ACC112 (cell line): ENCODE data around the gene PYURF.

Experiments
- H2AFZ ChIP-seq: fragments of 200-600 bp; sonication (generic); one replicate; pipeline ENCODE4 v1.6.0; 2017; ENCODE audit warnings: antibody characterized with exemption, low read length; ENCODE audit not compliant: unreplicated experiment
- H3K27ac ChIP-seq: fragments of 200-600 bp; sonication (generic); 2 replicates; pipeline ENCODE4 v1.5.1; 2014; ENCODE audit warnings: low read depth, mild to moderate bottlenecking, antibody characterized with exemption, low read length, moderate library complexity
- H3K27me3 ChIP-seq: fragments of 200-600 bp; sonication (generic); 2 replicates; pipeline ENCODE4 v1.6.1; 2014; ENCODE audit warnings: mild to moderate bottlenecking, antibody characterized with exemption, low read length, moderate library complexity, mixed read lengths; ENCODE audit not compliant: insufficient read depth
- H3K36me3 ChIP-seq: fragments of 200-600 bp; sonication (generic); 2 replicates; pipeline ENCODE4 v1.6.1; 2016; ENCODE audit warnings: mild to moderate bottlenecking, antibody characterized with exemption, low read length, moderate library complexity, mixed read lengths; ENCODE audit not compliant: insufficient read depth
- H3K4me1 ChIP-seq: fragments of 200-600 bp; sonication (generic); one replicate; pipeline ENCODE4 v1.6.1; 2016; ENCODE audit warnings: low read length, mixed read lengths; ENCODE audit not compliant: insufficient read depth, unreplicated experiment, control insufficient read depth
- H3K4me3 ChIP-seq: fragments of 200-600 bp; sonication (generic); 2 replicates; pipeline ENCODE4 v1.5.1; 2014; ENCODE audit warnings: mild to moderate bottlenecking, low read depth, low read length
- H3K79me2 ChIP-seq: fragments of 200-600 bp; sonication (generic); one replicate; pipeline ENCODE4 v1.6.0; 2016; ENCODE audit warnings: low read length; ENCODE audit not compliant: control insufficient read depth, unreplicated experiment, insufficient read depth

PYURF gene

GRCh38 chr4:88511236-88511635 is 12.3 kb downstream of the PYURF start:
- no peaks in the 10 kb centered on the region for H3K36me3 ChIP-seq
- no peak overlapping the region for H3K27ac ChIP-seq
- H3K79me2 ChIP-seq: no peaks in the 10 kb centered on the region
- no peaks in the 10 kb centered on the region for H3K27me3 ChIP-seq
- no peak overlapping the region for H2AFZ ChIP-seq
- H3K4me1 ChIP-seq: peaks cover 6% of the 10 kb centered on the region
- H3K4me3 ChIP-seq: no peak overlapping the region

GRCh38 chr4:88503344-88503743 is 20.2 kb downstream of the PYURF start:
- Histone ChIP-seq H3K36me3 (peaks cover 27% of the 10 kb centered on the region), H3K4me1 (no peaks in the 10 kb centered on the region), H3K27ac (no peak overlapping the region), H3K4me3 (no peak overlapping the region), H3K27me3 (no peaks in the 10 kb centered on the region), H3K79me2 (no peaks in the 10 kb centered on the region), H2AFZ (no peak overlapping the region)

- Histone ChIP-seq H2AFZ (no peak overlapping the region), H3K27me3 (no peaks in the 10 kb centered on the region), H3K79me2 (no peaks in the 10 kb centered on the region), H3K36me3 (peaks cover 32% of the 10 kb centered on the region), H3K27ac (no peak overlapping the region), H3K4me3 (no peak overlapping the region), H3K4me1 (no peaks in the 10 kb centered on the region)
Observed at GRCh38 chr4:88497859-88498409, 25.6 kb downstream of the PYURF start.

- no peak overlapping the region for H3K4me3 ChIP-seq
- no peak overlapping the region for H2AFZ ChIP-seq
- H3K27ac ChIP-seq: no peak overlapping the region
- no peaks in the 10 kb centered on the region for H3K27me3 ChIP-seq
- H3K79me2 ChIP-seq: no peaks in the 10 kb centered on the region
- peaks cover 24% of the 10 kb centered on the region for H3K36me3 ChIP-seq
- no peaks in the 10 kb centered on the region for H3K4me1 ChIP-seq
Observed at GRCh38 chr4:88489100-88489761, 34.3 kb downstream of the PYURF start.

GRCh38 chr4:88481537-88481936 is 42.0 kb downstream of the PYURF start:
- Histone ChIP-seq H3K27ac (no peak overlapping the region), H3K36me3 (peaks cover 5% of the 10 kb centered on the region)

GRCh38 chr4:88478247-88478646 is 45.3 kb downstream of the PYURF start:
- no peak overlapping the region for H3K27ac ChIP-seq
- H3K27me3 ChIP-seq: no peaks in the 10 kb centered on the region
- H3K36me3 ChIP-seq: peaks cover 13% of the 10 kb centered on the region
- H2AFZ ChIP-seq: no peak overlapping the region
- H3K4me1 ChIP-seq: no peaks in the 10 kb centered on the region
- H3K4me3 ChIP-seq: no peak overlapping the region
- no peaks in the 10 kb centered on the region for H3K79me2 ChIP-seq

More at GRCh38 chr4:88481537-88481936, 42.0 kb downstream of the PYURF start:
- H3K4me3 ChIP-seq: no peak overlapping the region
- H3K79me2 ChIP-seq: no peaks in the 10 kb centered on the region
- H3K4me1 ChIP-seq: no peaks in the 10 kb centered on the region
- no peak overlapping the region for H2AFZ ChIP-seq
- no peaks in the 10 kb centered on the region for H3K27me3 ChIP-seq

GRCh38 chr4:88477229-88477860 is 46.2 kb downstream of the PYURF start:
- H3K27ac ChIP-seq: no peak overlapping the region
- no peak overlapping the region for H2AFZ ChIP-seq
- H3K27me3 ChIP-seq: no peaks in the 10 kb centered on the region
- no peaks in the 10 kb centered on the region for H3K79me2 ChIP-seq
- H3K4me3 ChIP-seq: no peak overlapping the region
- H3K36me3 ChIP-seq: peaks cover 18% of the 10 kb centered on the region
- H3K4me1 ChIP-seq: no peaks in the 10 kb centered on the region
